Measurements from ENCODE around the gene SLC6A6. TPM values are rescaled to one million over a fixed set of nuclear protein-coding genes. Genes with fewer than 3 reads are reported as not detected.

SLC6A6 gene
- total RNA-seq, 1 donor from 2014 or later = 24.2 TPM

- H3K27ac Mint-ChIP-seq (ENCODE audit: unreplicated experiment) = no peak overlapping the region
- Histone ChIP-seq H3K4me1 (ENCODE audit: insufficient read depth, low read length) (peaks cover 27% of the 10 kb centered on the region), H3K4me2 (ENCODE audit: low read length) (no peak overlapping the region), H3K27ac (ENCODE audit: low read depth, low read length) (no peak overlapping the region), H3K27me3 (ENCODE audit: insufficient read depth, low read length) (no peaks in the 10 kb centered on the region), H3K9ac (ENCODE audit: low read length) (no peak overlapping the region), H3K4me3 (ENCODE audit: insufficient read depth, low read depth, low read length) (no peak overlapping the region), H4K20me1 (ENCODE audit: insufficient read depth, low read length) (peaks cover 48% of the 10 kb centered on the region), H2AFZ (ENCODE audit: low read depth, low read length) (no peak overlapping the region), H3K36me3 (ENCODE audit: insufficient read depth, low read length) (no peaks in the 10 kb centered on the region), H3K79me2 (ENCODE audit: insufficient read depth, low read length) (peaks cover 4% of the 10 kb centered on the region), H3K9me3 (ENCODE audit: insufficient read depth, low read depth, low read length) (no peaks in the 10 kb centered on the region)
- no peak for FAIRE-seq
- DNase-seq (ENCODE audit: low read depth) = no peak
- H3K4me3 Mint-ChIP-seq (ENCODE audit: unreplicated experiment) = no peak overlapping the region
- no peaks in the 10 kb centered on the region for H3K27me3 Mint-ChIP-seq (ENCODE audit: low read depth, unreplicated experiment)
- H3K36me3 Mint-ChIP-seq (ENCODE audit: low read depth, unreplicated experiment) = no peaks in the 10 kb centered on the region
- peaks cover 34% of the 10 kb centered on the region for H3K4me1 Mint-ChIP-seq (ENCODE audit: low read depth, unreplicated experiment)
- no peak for TF ChIP-seq CTCF (IDR thresholded peaks at IDR 0.05; ENCODE audit: insufficient read depth, low read depth, low read length)
- TF ChIP-seq EZH2 (IDR thresholded peaks at IDR 0.05; ENCODE audit: insufficient read depth, low read length) = no peak
- H3K9me3 Mint-ChIP-seq (ENCODE audit: unreplicated experiment) = peaks cover 2% of the 10 kb centered on the region
Observed at GRCh38 chr3:14426305-14426620, 23.9 kb downstream of the SLC6A6 start.

GRCh38 chr3:14428087-14429033 lies 26.0 kb downstream of the SLC6A6 start:
- no peak overlapping the region for H3K4me2 ChIP-seq (ENCODE audit: low read length)
- Mint-ChIP-seq H3K9me3 (ENCODE audit: unreplicated experiment) (peaks cover 2% of the 10 kb centered on the region), H3K4me3 (ENCODE audit: unreplicated experiment) (no peak overlapping the region), H3K27me3 (ENCODE audit: low read depth, unreplicated experiment) (no peaks in the 10 kb centered on the region), H3K27ac (ENCODE audit: unreplicated experiment) (peak overlapping the region; percentile 36), H3K36me3 (ENCODE audit: low read depth, unreplicated experiment) (no peaks in the 10 kb centered on the region), H3K4me1 (ENCODE audit: low read depth, unreplicated experiment) (peaks cover 48% of the 10 kb centered on the region)
- no peak overlapping the region for H3K4me3 ChIP-seq (ENCODE audit: insufficient read depth, low read depth, low read length)
- H2AFZ ChIP-seq (ENCODE audit: low read depth, low read length) = no peak overlapping the region
- peaks cover 47% of the 10 kb centered on the region for H3K4me1 ChIP-seq (ENCODE audit: insufficient read depth, low read length)
- no peak overlapping the region for H3K27ac ChIP-seq (ENCODE audit: low read depth, low read length)
- FAIRE-seq (no peak), DNase-seq (ENCODE audit: low read depth) (no peak)
- H3K79me2 ChIP-seq (ENCODE audit: insufficient read depth, low read length) = peaks cover 1% of the 10 kb centered on the region
- H4K20me1 ChIP-seq (ENCODE audit: insufficient read depth, low read length) = peaks cover 33% of the 10 kb centered on the region
- no peaks in the 10 kb centered on the region for H3K36me3 ChIP-seq (ENCODE audit: insufficient read depth, low read length)
- no peak for TF ChIP-seq EZH2 (IDR thresholded peaks at IDR 0.05; ENCODE audit: insufficient read depth, low read length)
- TF ChIP-seq CTCF (IDR thresholded peaks at IDR 0.05; ENCODE audit: insufficient read depth, low read depth, low read length) = no peak
- no peaks in the 10 kb centered on the region for H3K9me3 ChIP-seq (ENCODE audit: insufficient read depth, low read depth, low read length)
- no peaks in the 10 kb centered on the region for H3K27me3 ChIP-seq (ENCODE audit: insufficient read depth, low read length)
- H3K9ac ChIP-seq (ENCODE audit: low read length) = no peak overlapping the region

GRCh38 chr3:14429237-14429636 lies 26.8 kb downstream of the SLC6A6 start:
- Histone ChIP-seq H3K9ac (ENCODE audit: low read length) (no peak overlapping the region), H3K4me3 (ENCODE audit: insufficient read depth, low read depth, low read length) (no peak overlapping the region), H3K27ac (ENCODE audit: low read depth, low read length) (no peak overlapping the region), H4K20me1 (ENCODE audit: insufficient read depth, low read length) (peaks cover 31% of the 10 kb centered on the region), H3K79me2 (ENCODE audit: insufficient read depth, low read length) (no peaks in the 10 kb centered on the region), H3K4me2 (ENCODE audit: low read length) (no peak overlapping the region), H3K27me3 (ENCODE audit: insufficient read depth, low read length) (no peaks in the 10 kb centered on the region), H3K9me3 (ENCODE audit: insufficient read depth, low read depth, low read length) (no peaks in the 10 kb centered on the region), H3K4me1 (ENCODE audit: insufficient read depth, low read length) (peaks cover 49% of the 10 kb centered on the region), H3K36me3 (ENCODE audit: insufficient read depth, low read length) (no peaks in the 10 kb centered on the region), H2AFZ (ENCODE audit: low read depth, low read length) (no peak overlapping the region)
- DNase-seq (ENCODE audit: low read depth) (no peak), FAIRE-seq (no peak)
- Mint-ChIP-seq H3K27me3 (ENCODE audit: low read depth, unreplicated experiment) (no peaks in the 10 kb centered on the region), H3K27ac (ENCODE audit: unreplicated experiment) (no peak overlapping the region), H3K36me3 (ENCODE audit: low read depth, unreplicated experiment) (no peaks in the 10 kb centered on the region), H3K4me1 (ENCODE audit: low read depth, unreplicated experiment) (peaks cover 45% of the 10 kb centered on the region), H3K4me3 (ENCODE audit: unreplicated experiment) (no peak overlapping the region), H3K9me3 (ENCODE audit: unreplicated experiment) (peaks cover 2% of the 10 kb centered on the region)
- no peak for TF ChIP-seq EZH2 (IDR thresholded peaks at IDR 0.05; ENCODE audit: insufficient read depth, low read length)

Data from astrocyte (in vitro differentiated cells and primary cell).